Activated naive CD8-positive, alpha-beta T cell treated with anti-CD3 and anti-CD28 coated beads for 36 hours (primary cell): ENCODE data around the gene SAP25. TPM values are rescaled to one million over a fixed set of nuclear protein-coding genes. Genes with fewer than 3 reads are reported as not detected.

Source experiments
- total RNA-seq, 2 experiments: library from RNA; stranded (reverse); gene quantifications; one replicate each; pipeline ENCODE4 v1.2.3, GENCODE V29; 2021

Gene SAP25
- total RNA-seq, 2 experiments from 2014 or later: 4.4 to 6.0 TPM

Other genes starting within 250 kb of the SAP25 start
- 10 to 100 TPM; 24.5 to 28.3 TPM for gene PILRB, start 215.8 kb downstream of the SAP25 start, total RNA-seq
- under 1 TPM; 0.68 TPM for gene PILRA, start 200.4 kb downstream of the SAP25 start, total RNA-seq
- gene ZCWPW1, start 145.2 kb downstream of the SAP25 start, total RNA-seq: 1 to 10 TPM; 2.9 to 3.0 TPM
- 10 to 100 TPM; 60.1 to 65.4 TPM for gene MEPCE, start 144.1 kb downstream of the SAP25 start, total RNA-seq
- gene PPP1R35, start 137.4 kb downstream of the SAP25 start, total RNA-seq: 10 to 100 TPM; 45.7 to 46.4 TPM
- 1 to 10 TPM; 1.0 to 1.5 TPM for gene SPACDR, start 109.6 kb downstream of the SAP25 start, total RNA-seq
- 10 to 100 TPM; 81.4 to 83.7 TPM for gene TSC22D4, start 94.7 kb downstream of the SAP25 start, total RNA-seq
- under 1 TPM; 0.29 to 0.34 TPM for gene NYAP1, start 90.0 kb downstream of the SAP25 start, total RNA-seq
- gene AGFG2, start 34.7 kb downstream of the SAP25 start, total RNA-seq: 10 to 100 TPM; 52.4 to 55.4 TPM
- 10 to 100 TPM; 65.6 to 68.1 TPM for gene LRCH4, start 12.2 kb upstream of the SAP25 start, total RNA-seq
- gene FBXO24, start 12.4 kb upstream of the SAP25 start, total RNA-seq: under 1 TPM; 0.54 to 0.80 TPM
- gene PCOLCE, start 28.5 kb upstream of the SAP25 start, total RNA-seq: 1 to 10 TPM; 4.0 TPM
- gene MOSPD3, start 38.6 kb upstream of the SAP25 start, total RNA-seq: 10 to 100 TPM in 1 of 2 experiments, 1 to 10 TPM in 1; 9.7 to 10.0 TPM
- 10 to 100 TPM; 10.9 to 11.1 TPM for gene TFR2, start 67.7 kb upstream of the SAP25 start, total RNA-seq
- not detected for gene ACTL6B, start 82.5 kb upstream of the SAP25 start, total RNA-seq
- 100 to 1,000 TPM; 200 to 202 TPM for gene GNB2, start 99.8 kb upstream of the SAP25 start, total RNA-seq
- 10 to 100 TPM; 41.9 to 45.2 TPM for gene GIGYF1, start 120.3 kb upstream of the SAP25 start, total RNA-seq
- 10 to 100 TPM; 84.5 to 85.6 TPM for gene POP7, start 132.2 kb upstream of the SAP25 start, total RNA-seq
- gene EPO, start 146.6 kb upstream of the SAP25 start, total RNA-seq: not detected
- not detected for gene ZAN, start 159.7 kb upstream of the SAP25 start, total RNA-seq